K562 (cell line): Measurements from ENCODE around the gene SLC5A4. TPM values are rescaled to one million over a fixed set of nuclear protein-coding genes. Genes with fewer than 3 reads are reported as not detected.

ENCODE experiments used
- CTCF ChIP-seq, 3 experiments: IDR thresholded peaks in 2 of 3; conservative IDR thresholded peaks in 1 of 3; 2 replicates each; pipeline ENCODE4 v1.5.1; 2011 to 2012; ENCODE audit warnings: low read length in 3 of 3, mild to moderate bottlenecking in 3 of 3, control low read depth in 2 of 3, improper control_type of control experiment in 1 of 3, inconsistent platforms in 1 of 3, low read depth in 1 of 3, mixed read lengths in 1 of 3, moderate library complexity in 1 of 3; ENCODE audit not compliant: insufficient read depth in 2 of 3
- ELK1 ChIP-seq: sonication (generic); formaldehyde crosslinking; IDR thresholded peaks from 2 replicates; pipeline ENCODE4 v1.8.1; 2022; ENCODE audit warnings: missing genetic modification reagents
- ESRRA ChIP-seq: fragments of 450-650 bp; IDR thresholded peaks from 2 replicates; pipeline ENCODE4 v1.6.1; 2014; ENCODE audit warnings: low read depth, mild to moderate bottlenecking, moderate library complexity, borderline replicate concordance
- GTF3C2 ChIP-seq: IDR thresholded peaks from 3 replicates; pipeline ENCODE4 v1.6.1; 2011; ENCODE audit warnings: borderline replicate concordance, mild to moderate bottlenecking, moderate library complexity; ENCODE audit not compliant: insufficient read length; ENCODE audit errors: extremely low read depth
- MTF1 ChIP-seq: fragments of 250-450 bp; sonication (Bioruptor Pico); IDR thresholded peaks from 2 replicates; pipeline ENCODE4 v1.9.0; 2021; ENCODE audit warnings: moderate library complexity, mild to moderate bottlenecking, inconsistent platforms, borderline replicate concordance
- MXD1 ChIP-seq: fragments of 250-450 bp; sonication (Bioruptor Pico); IDR thresholded peaks from 2 replicates; pipeline ENCODE4 v1.8.0; 2021; ENCODE audit warnings: borderline replicate concordance, mild to moderate bottlenecking, moderate library complexity; ENCODE audit not compliant: poor library complexity, severe bottlenecking
- PATZ1 ChIP-seq: fragments of 250-450 bp; sonication (Bioruptor Pico); IDR thresholded peaks from 2 replicates; pipeline ENCODE4 v1.5.0; 2020; ENCODE audit warnings: mild to moderate bottlenecking, borderline replicate concordance
- RAD21 ChIP-seq, 2 experiments: fragments of 250-450 bp in 1 of 2; fragments of 450-650 bp in 1 of 2; sonication (Bioruptor Pico) in 1 of 2; formaldehyde crosslinking in 1 of 2; IDR thresholded peaks in 1 of 2; conservative IDR thresholded peaks in 1 of 2; 2 replicates each; pipeline versions ENCODE4 v1.4.0 to v1.8.0; 2020 to 2022; ENCODE audit warnings: mild to moderate bottlenecking in 2 of 2, moderate library complexity in 1 of 2
- RCOR1 ChIP-seq, 2 experiments: IDR thresholded peaks; 2 replicates each; pipeline ENCODE4 v1.6.1; 2012; ENCODE audit warnings: low read depth in 2 of 2, low read length in 2 of 2, borderline replicate concordance in 1 of 2, improper control_type of control experiment in 1 of 2
- SMARCB1 ChIP-seq: IDR thresholded peaks from 2 replicates; pipeline ENCODE4 v1.6.1; 2011; ENCODE audit warnings: improper control_type of control experiment, low read depth; ENCODE audit not compliant: insufficient read length
- TAF9B ChIP-seq: fragments of 450-650 bp; IDR thresholded peaks from 2 replicates; pipeline ENCODE4 v1.6.1; 2018; ENCODE audit warnings: mild to moderate bottlenecking; ENCODE audit not compliant: partially characterized antibody
- ZNF12 ChIP-seq: sonication (generic); formaldehyde crosslinking; IDR thresholded peaks from 2 replicates; pipeline ENCODE4 v1.4.0; 2020; ENCODE audit warnings: mild to moderate bottlenecking, missing genetic modification reagents
- ZZZ3 ChIP-seq: fragments of 450-650 bp; IDR thresholded peaks from 2 replicates; pipeline ENCODE4 v1.6.1; 2016; ENCODE audit warnings: antibody characterized with exemption, mild to moderate bottlenecking, moderate library complexity
- polyA plus RNA-seq, 8 experiments: library from polyadenylated mRNA; depleted of rRNA in 4 of 8; stranded (reverse) in 5 of 8; unstranded in 3 of 8; fragments of >200 nt; fragmentation: Nextera tagmentation in 2 of 8; fragmentation: Illumina TruSeq in 1 of 8; extraction: Ambion mirVana in 2 of 8; extraction: Trizol in 1 of 8; gene quantifications; 2 replicates each; pipeline versions ENCODE4 v1.2.1 to v1.2.3, GENCODE V29; 2011 to 2014; ENCODE audit warnings: inconsistent platforms in 1 of 8, missing spikeins in 1 of 8
- total RNA-seq, 7 experiments: library from RNA; depleted of rRNA in 6 of 7; stranded (reverse); fragments of >200 nt in 6 of 7; fragmentation: Illumina TruSeq in 2 of 7; extraction: Trizol in 2 of 7; gene quantifications; 2 replicates each; pipeline versions ENCODE4 v1.2.1 to v1.2.3, GENCODE V29; 2011 to 2021; ENCODE audit warnings: low replicate concordance in 1 of 7

The SLC5A4 gene
- total and polyA plus RNA-seq, 9 of the 15 experiments (the other 6 are each of a cell fraction or from before 2014, with no cell fraction given) = not detected

- peak; percentile 69 to 75 (median 72) for TF ChIP-seq CTCF (IDR thresholded peaks at IDR 0.05 in 2 of 3, conservative IDR thresholded peaks at IDR 0.05 in 1 of 3; ENCODE audit: insufficient read depth in 2 of 3, low read depth in 1 of 3, low read length in 3 of 3)
- no peak for TF ChIP-seq ZZZ3
- TF ChIP-seq RCOR1 (IDR thresholded peaks at IDR 0.05; ENCODE audit: borderline replicate concordance in 1 of 2, low read depth in 2 of 2, low read length in 2 of 2) = no peak
- TF ChIP-seq GTF3C2 = no peak
- no peak for TF ChIP-seq TAF9B
- no peak for TF ChIP-seq ZNF12
- TF ChIP-seq SMARCB1 = no peak
- no peak for TF ChIP-seq ELK1 (CRISPR knock-in tag)
- no peak for TF ChIP-seq PATZ1 (CRISPR knock-in tag)
- no peak for TF ChIP-seq ESRRA
- no peak for TF ChIP-seq MTF1 (CRISPR knock-in tag)
- peak; percentile 20 to 57; a peak in 2 of 4 replicates for TF ChIP-seq RAD21 (CRISPR knock-in tag; conservative IDR thresholded peaks at IDR 0.05 in 1 of 2, IDR thresholded peaks at IDR 0.05 in 1 of 2)
- no peak for TF ChIP-seq MXD1 (CRISPR knock-in tag)
- TF ChIP-seq, all 486 proteins: peak for 5
Measured at GRCh38 chr22:32265882-32266767, 11.0 kb upstream of the SLC5A4 start (continued).
